ENCODE results near the gene PRDM5.

Gene PRDM5

GRCh38 chr4:120942776-120943175 lies 20.2 kb upstream of the PRDM5 start:
- no peak for TF ChIP-seq CTCF (conservative IDR thresholded peaks at IDR 0.05)

DNA sequence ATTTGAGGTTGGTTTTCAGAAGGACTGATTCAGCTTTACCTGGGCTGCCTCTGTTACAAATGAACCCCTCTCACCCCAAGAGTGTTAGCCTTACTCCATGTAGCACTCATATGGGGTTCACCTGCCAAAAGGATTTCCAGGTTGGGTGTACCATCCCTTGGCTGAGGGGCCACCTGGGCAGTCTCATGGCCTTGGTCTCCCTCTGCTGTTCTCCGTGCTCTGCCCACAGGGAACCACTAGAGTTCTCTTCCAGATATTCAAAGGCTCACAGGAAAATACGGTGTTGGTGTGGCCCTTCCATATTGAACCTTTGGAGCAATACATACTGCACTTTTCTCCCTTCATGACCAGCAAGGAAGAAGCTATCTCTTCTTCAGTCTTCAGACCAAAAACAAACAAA lies 18.0 kb upstream of the PRDM5 start:
- TF ChIP-seq CTCF (conservative IDR thresholded peaks at IDR 0.05) = no peak
- H3K27ac ChIP-seq = no peak overlapping the region

More at GRCh38 chr4:120942776-120943175, 20.2 kb upstream of the PRDM5 start:
- H3K27ac ChIP-seq = no peak overlapping the region

DNA sequence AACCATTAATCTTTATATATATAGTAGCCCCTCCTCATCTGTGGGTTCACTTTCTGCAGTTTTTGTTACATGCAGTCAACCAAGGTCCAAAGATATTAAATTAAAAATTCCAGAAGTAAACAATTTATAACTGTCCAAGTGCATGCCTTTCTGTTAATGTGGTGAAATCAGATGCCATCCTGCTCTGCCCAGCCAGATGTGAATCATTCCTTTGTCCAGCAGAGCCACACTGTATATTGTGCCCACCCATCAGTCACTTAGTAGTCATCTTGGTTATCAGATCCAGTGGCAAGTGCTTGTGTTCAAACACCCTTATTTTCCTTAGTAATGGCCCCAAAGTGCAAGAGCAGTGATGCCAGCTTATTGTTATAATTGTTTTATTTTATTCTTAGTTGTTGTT lies 17.2 kb upstream of the PRDM5 start:
- no peak overlapping the region for H3K27ac ChIP-seq
- no peak for TF ChIP-seq CTCF (conservative IDR thresholded peaks at IDR 0.05)

GRCh38 chr4:120929847-120930246 lies 7.3 kb upstream of the PRDM5 start:
- TF ChIP-seq CTCF (conservative IDR thresholded peaks at IDR 0.05) = no peak
- H3K27ac ChIP-seq = no peak overlapping the region

- no peak overlapping the region for H3K27ac ChIP-seq
- no peak for TF ChIP-seq CTCF (conservative IDR thresholded peaks at IDR 0.05)
Measured at GRCh38 chr4:120927801-120928409, 5.4 kb upstream of the PRDM5 start.

- TF ChIP-seq CTCF (conservative IDR thresholded peaks at IDR 0.05) = no peak
- no peak overlapping the region for H3K27ac ChIP-seq
Measured at GRCh38 chr4:120926358-120927025, 4.0 kb upstream of the PRDM5 start.

DNA sequence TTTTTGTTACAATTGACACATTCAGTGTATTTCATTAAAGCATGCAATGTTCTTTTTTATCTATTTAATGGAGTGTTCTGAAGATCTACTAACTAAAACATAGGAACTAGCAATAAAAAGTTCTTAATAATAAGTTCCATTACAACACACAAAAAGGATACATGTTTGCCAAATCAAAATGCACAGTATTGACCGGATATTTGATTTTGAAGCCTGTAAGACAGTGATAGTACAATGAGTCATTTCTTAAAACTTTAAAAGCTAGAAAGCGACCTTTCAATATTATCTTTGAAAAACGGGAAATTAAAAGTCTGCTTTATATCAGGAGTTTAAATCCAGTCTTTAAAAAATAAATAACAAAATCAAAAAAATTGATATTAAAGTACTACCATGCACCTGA lies 2.4 kb upstream of the PRDM5 start:
- TF ChIP-seq CTCF (conservative IDR thresholded peaks at IDR 0.05) = no peak

More for the DNA sequence above, 2.4 kb upstream of the PRDM5 start:
- no peak overlapping the region for H3K27ac ChIP-seq

Data from VCaP (cell line).